Measurements from ENCODE around the gene KNCN. TPM values are rescaled to one million over a fixed set of nuclear protein-coding genes. Genes with fewer than 3 reads are reported as not detected.

Gene KNCN
- total RNA-seq, 1 donor from 2014 or later = not detected

DNA sequence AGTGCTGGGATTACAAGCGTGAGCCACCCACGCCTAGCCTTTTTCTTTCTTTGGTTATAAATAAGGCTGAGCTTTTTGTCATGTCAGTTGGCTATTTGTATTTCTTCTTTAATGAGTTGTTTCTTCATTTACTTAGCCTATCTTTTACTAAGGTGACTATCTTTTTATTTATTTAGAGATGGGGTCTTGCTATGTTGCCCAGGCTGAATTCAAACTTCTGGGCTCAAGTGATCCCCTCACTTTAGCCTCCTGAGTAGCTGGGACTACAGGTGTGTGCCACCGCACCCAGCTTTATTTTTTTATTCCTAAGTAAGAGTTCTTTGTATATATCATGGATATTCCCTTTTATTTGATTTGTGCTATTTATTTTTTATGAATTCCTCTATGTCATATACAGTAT, 49.9 kb downstream of the KNCN start:
- no peak for ATAC-seq
- no peaks in the 10 kb centered on the region for H3K9me3 ChIP-seq
- H3K4me1 ChIP-seq = no peaks in the 10 kb centered on the region
- intact Hi-C loops (cut with DNase I) = no loop called here
- H3K27ac ChIP-seq = no peak overlapping the region
- TF ChIP-seq, protein P1, sequence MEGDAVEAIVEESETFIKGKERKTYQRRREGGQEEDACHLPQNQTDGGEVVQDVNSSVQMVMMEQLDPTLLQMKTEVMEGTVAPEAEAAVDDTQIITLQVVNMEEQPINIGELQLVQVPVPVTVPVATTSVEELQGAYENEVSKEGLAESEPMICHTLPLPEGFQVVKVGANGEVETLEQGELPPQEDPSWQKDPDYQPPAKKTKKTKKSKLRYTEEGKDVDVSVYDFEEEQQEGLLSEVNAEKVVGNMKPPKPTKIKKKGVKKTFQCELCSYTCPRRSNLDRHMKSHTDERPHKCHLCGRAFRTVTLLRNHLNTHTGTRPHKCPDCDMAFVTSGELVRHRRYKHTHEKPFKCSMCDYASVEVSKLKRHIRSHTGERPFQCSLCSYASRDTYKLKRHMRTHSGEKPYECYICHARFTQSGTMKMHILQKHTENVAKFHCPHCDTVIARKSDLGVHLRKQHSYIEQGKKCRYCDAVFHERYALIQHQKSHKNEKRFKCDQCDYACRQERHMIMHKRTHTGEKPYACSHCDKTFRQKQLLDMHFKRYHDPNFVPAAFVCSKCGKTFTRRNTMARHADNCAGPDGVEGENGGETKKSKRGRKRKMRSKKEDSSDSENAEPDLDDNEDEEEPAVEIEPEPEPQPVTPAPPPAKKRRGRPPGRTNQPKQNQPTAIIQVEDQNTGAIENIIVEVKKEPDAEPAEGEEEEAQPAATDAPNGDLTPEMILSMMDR (IDR thresholded peaks at IDR 0.05) = no peak
- H3K36me3 ChIP-seq = no peaks in the 10 kb centered on the region
- H3K4me3 ChIP-seq = no peak overlapping the region
- DNase-seq = no peak
- peaks cover 15% of the 10 kb centered on the region for H3K27me3 ChIP-seq (ENCODE audit: low read depth)

DNA sequence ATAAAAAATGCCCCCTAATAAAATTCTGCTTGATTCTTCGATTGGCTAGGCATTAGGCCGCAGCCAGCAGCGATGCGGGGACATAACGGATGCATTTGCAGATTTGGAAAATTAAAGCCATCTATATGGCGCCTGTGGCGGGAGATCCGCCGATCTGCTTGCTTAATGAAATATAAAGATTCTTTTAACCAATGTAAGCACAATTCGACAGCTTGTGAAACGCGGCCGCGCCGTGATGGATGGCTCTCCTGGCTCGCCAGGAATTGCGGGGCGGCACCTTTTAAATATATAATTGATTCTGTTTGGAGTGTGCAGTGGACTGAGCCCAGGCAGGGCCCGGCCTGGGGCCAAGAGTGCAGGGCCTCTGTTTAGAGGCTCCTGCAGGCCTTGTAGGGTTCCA, 53.8 kb downstream of the KNCN start:
- Histone ChIP-seq H3K9me3 (no peaks in the 10 kb centered on the region), H3K27me3 (ENCODE audit: low read depth) (peaks cover 46% of the 10 kb centered on the region), H3K4me3 (no peak overlapping the region), H3K36me3 (no peaks in the 10 kb centered on the region), H3K4me1 (no peaks in the 10 kb centered on the region), H3K27ac (no peak overlapping the region)
- intact Hi-C loops (cut with DNase I) = no loop called here
- ATAC-seq = no peak
- no peak for DNase-seq
- TF ChIP-seq, protein P1 (IDR thresholded peaks at IDR 0.05) = no peak

DNA sequence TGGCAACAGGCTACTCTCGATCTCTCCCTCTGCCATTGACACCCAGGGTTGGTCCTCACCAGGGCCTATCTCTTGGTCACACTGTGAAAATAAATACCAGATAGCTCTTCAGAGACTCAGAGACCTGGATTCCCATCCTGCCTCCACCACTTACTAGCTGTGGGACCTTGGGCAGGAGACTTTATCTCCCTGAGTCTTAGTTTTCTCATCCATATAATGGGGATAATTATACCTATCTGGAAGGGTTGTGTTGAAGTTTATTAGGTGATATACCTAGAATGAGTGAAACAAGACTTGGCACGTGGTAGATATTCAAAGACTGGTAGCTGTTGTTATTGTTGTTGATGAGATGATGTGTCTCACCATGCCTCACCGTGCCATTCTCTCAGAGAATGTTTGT, 54.4 kb downstream of the KNCN start:
- H3K4me1 ChIP-seq = no peaks in the 10 kb centered on the region
- no peaks in the 10 kb centered on the region for H3K36me3 ChIP-seq
- TF ChIP-seq, protein P1 (IDR thresholded peaks at IDR 0.05) = no peak
- H3K4me3 ChIP-seq = no peak overlapping the region
- DNase-seq = no peak
- no peak for ATAC-seq
- intact Hi-C loops (cut with DNase I) = no loop called here
- no peaks in the 10 kb centered on the region for H3K9me3 ChIP-seq
- H3K27me3 ChIP-seq (ENCODE audit: low read depth) = peaks cover 46% of the 10 kb centered on the region
- H3K27ac ChIP-seq = no peak overlapping the region

DNA sequence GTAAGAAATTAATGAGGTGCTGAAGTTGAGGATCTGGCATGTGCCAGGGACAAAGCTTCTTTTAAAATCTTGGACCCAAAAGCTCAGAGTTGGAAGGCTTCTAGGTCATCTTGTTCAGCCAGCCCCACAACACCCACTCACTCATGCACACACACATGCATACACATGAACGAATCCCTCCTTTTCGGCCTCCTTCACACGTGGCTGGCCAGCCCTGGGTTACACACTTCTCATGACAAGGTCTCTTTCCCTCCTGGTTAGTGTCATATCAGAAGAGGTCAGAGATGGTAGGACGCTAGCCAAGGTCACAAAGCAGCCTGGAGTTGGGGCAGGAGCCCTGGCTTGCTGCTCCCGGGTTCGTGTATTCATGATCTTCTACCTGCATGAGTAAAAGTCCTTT, 54.9 kb downstream of the KNCN start:
- H3K27ac ChIP-seq = no peak overlapping the region
- H3K4me3 ChIP-seq = no peak overlapping the region
- ATAC-seq (no peak), DNase-seq (no peak)
- H3K9me3 ChIP-seq = no peaks in the 10 kb centered on the region
- peaks cover 51% of the 10 kb centered on the region for H3K27me3 ChIP-seq (ENCODE audit: low read depth)
- TF ChIP-seq, protein P1 (IDR thresholded peaks at IDR 0.05) = no peak
- H3K4me1 ChIP-seq = no peaks in the 10 kb centered on the region
- H3K36me3 ChIP-seq = no peaks in the 10 kb centered on the region
- intact Hi-C loops (cut with DNase I) = no loop called here

DNA sequence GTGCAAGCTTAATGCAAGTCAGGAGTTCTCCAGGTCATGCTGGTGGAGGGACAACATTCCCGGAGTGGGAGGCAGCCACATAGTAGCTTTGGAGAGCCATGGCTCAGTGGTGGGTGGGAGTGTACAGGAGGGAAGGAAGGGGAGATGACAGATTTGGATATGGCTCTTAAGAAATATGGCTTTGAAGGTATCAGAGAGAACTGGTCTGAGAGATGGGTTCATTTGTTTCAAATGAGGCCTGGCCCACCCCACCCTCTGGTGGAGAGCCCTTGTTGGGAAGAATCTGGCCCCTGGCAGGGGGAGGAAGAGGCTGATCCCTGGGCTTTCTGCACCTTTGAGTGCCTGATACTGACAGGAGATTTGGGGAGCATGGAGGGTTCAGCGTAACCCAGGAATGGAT, 55.7 kb downstream of the KNCN start:
- TF ChIP-seq, protein P1 (IDR thresholded peaks at IDR 0.05) = no peak
- peaks cover 55% of the 10 kb centered on the region for H3K27me3 ChIP-seq (ENCODE audit: low read depth)
- ATAC-seq (no peak), DNase-seq (no peak)
- H3K36me3 ChIP-seq = no peaks in the 10 kb centered on the region
- no peak overlapping the region for H3K27ac ChIP-seq
- H3K4me3 ChIP-seq = no peak overlapping the region
- intact Hi-C loops (cut with DNase I) = no loop called here
- H3K4me1 ChIP-seq = no peaks in the 10 kb centered on the region
- H3K9me3 ChIP-seq = no peaks in the 10 kb centered on the region

Other genes starting within 250 kb of the KNCN start
- 47.6 TPM for gene LRRC41, start 248.0 kb downstream of the KNCN start, total RNA-seq
- 157 TPM for gene UQCRH, start 247.9 kb downstream of the KNCN start, total RNA-seq
- gene NSUN4, start 210.8 kb downstream of the KNCN start, total RNA-seq = 26.9 TPM
- gene FAAH, start 157.3 kb downstream of the KNCN start, total RNA-seq = 32.4 TPM
- not detected for gene DMBX1, start 61.8 kb downstream of the KNCN start, total RNA-seq
- gene MKNK1, start 52.6 kb upstream of the KNCN start, total RNA-seq = 77.6 TPM
- gene MOB3C, start 65.2 kb upstream of the KNCN start, total RNA-seq = 30.2 TPM
- 34.9 TPM for gene ATPAF1, start 116.7 kb upstream of the KNCN start, total RNA-seq
- gene TEX38, start 120.2 kb upstream of the KNCN start, total RNA-seq = not detected
- 116 TPM for gene EFCAB14, start 167.5 kb upstream of the KNCN start, total RNA-seq
- gene CYP4B1, start 247.4 kb upstream of the KNCN start, total RNA-seq = 210 TPM

Data from lower lobe of right lung (tissue), 2 donors.